Osteoblast (primary cell): Measurements from ENCODE around the gene FAM50A. TPM values are rescaled to one million over a fixed set of nuclear protein-coding genes. Genes with fewer than 3 reads are reported as not detected.

ENCODE experiments used
- DNase-seq: peaks from one replicate; pipeline ENCODE4 v3.0.0; 2011; ENCODE audit warnings: low spot score, mixed read lengths; ENCODE audit not compliant: insufficient read length; ENCODE audit errors: missing footprints
- H2AFZ ChIP-seq: 2 replicates; pipeline ENCODE4 v1.6.0; 2011; ENCODE audit warnings: mild to moderate bottlenecking, low read length
- H3K27ac ChIP-seq: 2 replicates; pipeline ENCODE4 v1.5.1; 2011; ENCODE audit warnings: mild to moderate bottlenecking, low read depth, low read length, moderate library complexity
- H3K27me3 ChIP-seq: 2 replicates; pipeline ENCODE4 v1.6.0; 2012; ENCODE audit warnings: mild to moderate bottlenecking, control low read depth, inconsistent platforms, low read length, moderate library complexity; ENCODE audit not compliant: insufficient read depth
- H3K36me3 ChIP-seq: 2 replicates; pipeline ENCODE4 v1.5.1; 2011; ENCODE audit warnings: mild to moderate bottlenecking, low read length, control low read depth, moderate library complexity; ENCODE audit not compliant: insufficient read depth
- H3K4me1 ChIP-seq: 2 replicates; pipeline ENCODE4 v1.5.1; 2011; ENCODE audit warnings: mild to moderate bottlenecking, low read length, control low read depth, moderate library complexity; ENCODE audit not compliant: insufficient read depth
- H3K4me2 ChIP-seq: 2 replicates; pipeline ENCODE4 v1.6.0; 2011; ENCODE audit warnings: mild to moderate bottlenecking, low read length; ENCODE audit not compliant: insufficient read depth
- H3K4me3 ChIP-seq: fragments of 200-600 bp; sonication (generic); 3 replicates; pipeline ENCODE4 v1.5.1; 2012; ENCODE audit warnings: mild to moderate bottlenecking, low read length, inconsistent platforms; ENCODE audit not compliant: insufficient read depth
- H3K79me2 ChIP-seq: 2 replicates; pipeline ENCODE4 v1.6.0; 2012; ENCODE audit warnings: mild to moderate bottlenecking, low read length, control low read depth, inconsistent platforms; ENCODE audit not compliant: insufficient read depth
- H3K9me3 ChIP-seq: 2 replicates; pipeline ENCODE4 v1.5.1; 2011; ENCODE audit warnings: low read depth, low read length, control low read depth
- H4K20me1 ChIP-seq: 2 replicates; pipeline ENCODE4 v1.6.0; 2012; ENCODE audit warnings: mild to moderate bottlenecking, low read length, control low read depth; ENCODE audit not compliant: insufficient read depth
- total RNA-seq: library from RNA; depleted of rRNA; stranded (reverse); fragments of >200 nt; gene quantifications from 2 replicates; pipeline ENCODE4 v1.2.3, GENCODE V29; 2012
- TF ChIP-seq, protein P1 (sequence below): IDR thresholded peaks from 2 replicates; pipeline ENCODE4 v1.5.1; 2011; ENCODE audit warnings: mild to moderate bottlenecking, low read depth, low read length, moderate library complexity; ENCODE audit errors: extremely low read depth

FAM50A gene
- total RNA-seq, 1 donor = 48.1 TPM

DNA sequence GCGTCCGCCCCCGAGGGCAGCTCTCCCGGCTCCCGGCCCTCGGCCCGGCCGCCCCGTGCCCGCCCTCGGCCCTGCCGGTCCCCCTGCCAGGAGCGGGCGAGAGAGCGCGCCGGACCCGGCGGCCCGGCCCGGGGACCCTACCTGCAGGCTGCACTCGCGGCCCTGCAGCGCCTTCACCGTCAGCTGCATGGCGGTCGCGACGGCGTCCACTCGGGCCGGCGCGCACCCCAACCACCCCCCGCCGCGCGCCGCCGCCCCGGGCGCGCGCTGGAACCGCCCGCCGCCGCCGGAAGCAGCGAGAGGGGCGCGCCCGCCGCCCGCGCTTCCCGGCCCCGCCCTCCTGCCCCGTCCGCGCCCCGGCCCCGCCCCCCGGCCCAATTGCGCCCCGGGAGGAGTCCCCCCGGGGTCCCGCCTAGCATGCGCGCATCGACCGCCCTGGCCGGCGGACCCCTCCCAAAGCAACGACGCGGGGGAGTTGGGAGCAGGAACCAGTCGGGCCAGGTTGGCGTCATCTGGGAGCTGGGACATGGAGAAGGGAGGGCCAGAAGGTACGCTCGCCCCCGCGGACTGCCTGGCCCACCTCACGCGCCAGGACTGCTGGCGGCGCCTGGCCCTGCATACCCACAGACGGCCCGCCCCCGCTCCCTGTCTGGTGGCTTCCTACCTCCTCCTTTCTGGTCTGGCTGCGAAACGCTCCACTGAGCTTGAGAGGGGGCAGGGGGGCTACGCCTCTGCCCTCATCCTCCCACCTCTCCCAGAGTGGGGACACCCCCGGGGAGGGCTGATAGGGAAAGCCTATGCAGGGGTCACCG, 42.7 kb downstream of the FAM50A start, which contains the start of gene UBL4A:
Gene UBL4A, minus strand, starts transcription at position 220 of the 812 bp plus-strand sequence. Its CDS starts 31 bp downstream, at position 189.
- Histone ChIP-seq H3K4me3 (peak within 1 kb of the TSS; percentile 73), H3K4me1 (peaks cover 10% of the 10 kb centered on the region), H4K20me1 (peaks cover 7% of the 10 kb centered on the region), H3K79me2 (peaks cover 22% of the 10 kb centered on the region), H2AFZ (no peak within 1 kb of the TSS), H3K27me3 (no peaks in the 10 kb centered on the region), H3K4me2 (peak within 1 kb of the TSS; percentile 71), H3K9me3 (no peaks in the 10 kb centered on the region), H3K27ac (peak within 1 kb of the TSS; percentile 4), H3K36me3 (peaks cover 20% of the 10 kb centered on the region)
- TF ChIP-seq, protein P1, sequence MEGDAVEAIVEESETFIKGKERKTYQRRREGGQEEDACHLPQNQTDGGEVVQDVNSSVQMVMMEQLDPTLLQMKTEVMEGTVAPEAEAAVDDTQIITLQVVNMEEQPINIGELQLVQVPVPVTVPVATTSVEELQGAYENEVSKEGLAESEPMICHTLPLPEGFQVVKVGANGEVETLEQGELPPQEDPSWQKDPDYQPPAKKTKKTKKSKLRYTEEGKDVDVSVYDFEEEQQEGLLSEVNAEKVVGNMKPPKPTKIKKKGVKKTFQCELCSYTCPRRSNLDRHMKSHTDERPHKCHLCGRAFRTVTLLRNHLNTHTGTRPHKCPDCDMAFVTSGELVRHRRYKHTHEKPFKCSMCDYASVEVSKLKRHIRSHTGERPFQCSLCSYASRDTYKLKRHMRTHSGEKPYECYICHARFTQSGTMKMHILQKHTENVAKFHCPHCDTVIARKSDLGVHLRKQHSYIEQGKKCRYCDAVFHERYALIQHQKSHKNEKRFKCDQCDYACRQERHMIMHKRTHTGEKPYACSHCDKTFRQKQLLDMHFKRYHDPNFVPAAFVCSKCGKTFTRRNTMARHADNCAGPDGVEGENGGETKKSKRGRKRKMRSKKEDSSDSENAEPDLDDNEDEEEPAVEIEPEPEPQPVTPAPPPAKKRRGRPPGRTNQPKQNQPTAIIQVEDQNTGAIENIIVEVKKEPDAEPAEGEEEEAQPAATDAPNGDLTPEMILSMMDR = no peak
- DNase-seq = peak; percentile 93

DNA sequence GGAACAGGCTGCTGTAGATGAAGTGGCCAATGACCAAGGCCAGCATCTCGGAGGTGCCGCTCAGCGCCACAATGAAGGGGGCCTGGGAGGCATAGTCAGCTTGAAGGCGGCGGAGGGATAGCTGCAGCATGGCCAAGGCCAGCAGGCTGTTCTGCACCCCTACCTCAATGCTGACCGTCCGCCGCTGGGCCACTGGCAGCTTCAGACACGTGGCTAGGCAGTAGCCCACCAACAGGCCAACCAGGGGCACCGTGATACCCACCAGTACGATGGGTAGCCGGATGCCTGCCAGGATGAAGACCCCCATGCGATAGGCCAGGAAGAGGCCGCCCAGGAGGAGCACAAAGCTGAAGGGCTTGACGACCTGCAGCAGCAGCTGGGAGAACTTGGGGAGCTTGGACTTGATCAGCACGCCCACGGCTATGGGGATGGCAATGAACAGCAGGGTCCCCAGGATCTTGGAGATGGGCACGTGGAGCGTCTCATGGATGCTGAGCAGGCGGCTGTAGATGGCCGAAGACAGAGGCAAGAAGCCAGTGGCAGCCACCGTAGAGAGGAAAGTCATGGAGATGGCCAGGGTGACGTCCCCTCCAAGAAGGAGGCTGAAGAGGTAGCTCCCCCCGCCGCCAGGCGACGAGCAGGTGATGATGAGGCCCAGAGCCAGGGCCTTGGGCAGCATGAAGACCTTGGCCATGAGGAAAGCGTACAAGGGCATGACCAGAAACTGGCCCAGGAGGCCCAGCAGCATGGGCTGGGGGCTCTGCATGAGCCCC, 43.8 kb downstream of the FAM50A start:
- H4K20me1 ChIP-seq = peaks cover 7% of the 10 kb centered on the region
- no peak overlapping the region for H3K4me2 ChIP-seq
- H3K4me1 ChIP-seq = peaks cover 10% of the 10 kb centered on the region
- H3K27ac ChIP-seq = no peak overlapping the region
- H3K9me3 ChIP-seq = no peaks in the 10 kb centered on the region
- H2AFZ ChIP-seq = no peak overlapping the region
- H3K36me3 ChIP-seq = peaks cover 20% of the 10 kb centered on the region
- H3K27me3 ChIP-seq = no peaks in the 10 kb centered on the region
- H3K4me3 ChIP-seq = no peak overlapping the region
- peak; percentile 81 for DNase-seq
- H3K79me2 ChIP-seq = peaks cover 22% of the 10 kb centered on the region
- TF ChIP-seq, protein P1 = no peak

DNA sequence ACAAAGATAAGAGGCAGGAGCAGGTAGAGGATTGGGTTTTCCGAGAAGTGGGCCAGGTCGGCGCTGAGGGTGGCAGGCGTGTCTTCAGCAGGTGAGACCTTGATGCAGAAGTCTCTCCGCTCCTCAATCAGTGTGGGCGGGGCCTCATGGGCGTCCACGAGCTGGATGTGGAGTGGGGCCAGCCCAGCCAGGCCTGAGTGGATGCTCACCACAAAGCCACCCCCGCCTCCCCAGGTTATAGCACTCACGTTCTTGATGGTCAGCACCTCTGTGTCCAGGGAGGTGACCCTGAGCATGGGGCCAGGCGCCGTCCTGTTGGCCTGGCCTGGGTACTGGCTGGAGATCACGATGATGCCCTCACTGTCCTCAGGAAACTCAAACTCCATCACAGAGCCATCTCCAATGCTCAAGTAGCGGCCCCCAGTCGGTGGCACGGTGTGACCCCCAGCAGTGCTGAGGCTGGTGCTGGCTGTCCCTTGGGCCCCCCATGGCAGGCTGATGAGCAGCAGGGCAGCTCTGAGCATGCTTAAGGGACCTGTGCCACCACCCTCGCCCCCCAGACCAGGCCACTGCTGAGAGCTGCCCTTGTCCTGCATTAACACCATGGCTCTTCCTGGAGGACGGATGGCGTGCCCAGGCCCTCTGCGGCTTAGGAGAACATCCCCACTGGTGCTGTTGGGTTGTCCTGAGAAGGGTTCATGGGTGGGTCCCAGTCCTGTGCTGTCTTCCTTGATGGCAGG, 44.6 kb downstream of the FAM50A start:
- Histone ChIP-seq H3K27me3 (no peaks in the 10 kb centered on the region), H3K36me3 (peaks cover 20% of the 10 kb centered on the region), H3K4me1 (peaks cover 10% of the 10 kb centered on the region), H3K27ac (no peak overlapping the region), H4K20me1 (peaks cover 7% of the 10 kb centered on the region), H2AFZ (no peak overlapping the region), H3K4me2 (no peak overlapping the region), H3K9me3 (no peaks in the 10 kb centered on the region), H3K4me3 (no peak overlapping the region), H3K79me2 (peaks cover 22% of the 10 kb centered on the region)
- TF ChIP-seq, protein P1 = no peak
- DNase-seq = peak; percentile 79
